A549 (cell line): ENCODE data around the gene POC1B. TPM values are rescaled to one million over a fixed set of nuclear protein-coding genes. Genes with fewer than 3 reads are reported as not detected.

Source experiments
- ATAC-seq, 2 experiments: fragments of 200-7000 bp in 1 of 2; fragments of >200 bp in 1 of 2; cut with Nextera tagmentation in 1 of 2; cut with Tn5 transposase in 1 of 2; 3 replicates each; pipeline versions ENCODE4 v1.8.0 to v1.9.1; 2018 to 2020; ENCODE audit warnings: mild to moderate bottlenecking in 1 of 2, moderate library complexity in 1 of 2
- CTCF ChIA-PET: fragments of 300-600 bp; sonication (Branson Sonifier 250); formaldehyde crosslinking; extraction: SDS; loops from one replicate; lab custom pipeline; 2021; ENCODE audit warnings: antibody characterized with exemption, inconsistent platforms; lab: Yijun Ruan, JAX
- POLR2A ChIA-PET: fragments of 350-600 bp; formaldehyde crosslinking; extraction: SDS; loops from one replicate; lab custom pipeline; 2021; ENCODE audit warnings: antibody characterized with exemption, inconsistent platforms; lab: Yijun Ruan, JAX
- DNase-seq, 2 experiments: peaks; one replicate each; pipeline versions ENCODE4 v3.0.0 to v3.0.0-alpha.2; 2011 to 2016; ENCODE audit warnings: low read depth in 1 of 2, low spot score in 1 of 2
- FAIRE-seq: peaks from 2 replicates; lab custom pipeline; 2011; peaks lifted over from hg19 to GRCh38; lab: Jason Lieb, UNC
- H3K27ac ChIP-seq, 2 experiments: fragments of >200 bp; sonication (Bioruptor Twin); formaldehyde crosslinking; 3 replicates each; pipeline ENCODE4 v1.5.1; 2016 to 2017
- H3K4me1 ChIP-seq: fragments of >200 bp; sonication (Bioruptor Twin); formaldehyde crosslinking; 3 replicates; pipeline ENCODE4 v1.6.1; 2016
- H3K4me2 ChIP-seq: fragments of >200 bp; sonication (Bioruptor Twin); formaldehyde crosslinking; 3 replicates; pipeline ENCODE4 v1.6.1; 2016
- H3K4me3 ChIP-seq: fragments of >200 bp; sonication (Bioruptor Twin); formaldehyde crosslinking; 3 replicates; pipeline ENCODE4 v1.5.1; 2016
- H3K9me3 ChIP-seq: fragments of >200 bp; sonication (Bioruptor Twin); formaldehyde crosslinking; 3 replicates; pipeline ENCODE4 v1.6.1; 2016
- BHLHE40 ChIP-seq: IDR thresholded peaks from 2 replicates; pipeline ENCODE4 v1.6.1; 2012; ENCODE audit warnings: low read depth, low read length, inconsistent platforms
- CBX2 ChIP-seq: fragments of 200-600 bp; sonication (generic); IDR thresholded peaks from 2 replicates; pipeline ENCODE4 v1.6.1; 2016; ENCODE audit warnings: low read depth, mild to moderate bottlenecking, borderline replicate concordance
- CEBPB ChIP-seq, 2 experiments: fragments of >200 bp in 1 of 2; sonication (Bioruptor Twin) in 1 of 2; formaldehyde crosslinking in 1 of 2; IDR thresholded peaks; 2 replicates each; pipeline ENCODE4 v1.6.1; 2012 to 2016
- CHD2 ChIP-seq: fragments of 150-350 bp; IDR thresholded peaks from 2 replicates; pipeline ENCODE4 v1.6.1; 2014; ENCODE audit warnings: low read length; ENCODE audit not compliant: partially characterized antibody
- EHMT2 ChIP-seq: fragments of 200-600 bp; sonication (generic); IDR thresholded peaks from 2 replicates; pipeline ENCODE4 v1.6.1; 2016; ENCODE audit warnings: antibody characterized with exemption, low read depth, mild to moderate bottlenecking, moderate library complexity
- EP300 ChIP-seq, 2 experiments: fragments of >200 bp; sonication (Bioruptor Twin); formaldehyde crosslinking; IDR thresholded peaks; 2 replicates in 1 of 2; 3 replicates in 1 of 2; pipeline ENCODE4 v1.6.1; 2016 to 2017
- FOSB ChIP-seq: fragments of 250-450 bp; sonication (Bioruptor Pico); IDR thresholded peaks from 2 replicates; pipeline ENCODE4 v1.5.0; 2020; ENCODE audit warnings: mild to moderate bottlenecking, moderate library complexity
- FOXS1 ChIP-seq: fragments of 250-450 bp; sonication (Bioruptor Pico); IDR thresholded peaks from 2 replicates; pipeline ENCODE4 v1.5.0; 2020; ENCODE audit warnings: mild to moderate bottlenecking, moderate library complexity
- HDAC2 ChIP-seq: fragments of 200-600 bp; sonication (generic); IDR thresholded peaks from 2 replicates; pipeline ENCODE4 v1.6.1; 2016
- HES2 ChIP-seq: fragments of >200 bp; sonication (Bioruptor Twin); formaldehyde crosslinking; IDR thresholded peaks from 2 replicates; pipeline ENCODE4 v1.6.1; 2016
- JUN ChIP-seq, 2 experiments: fragments of >200 bp; sonication (Bioruptor Twin); formaldehyde crosslinking; IDR thresholded peaks; 2 replicates in 1 of 2; 3 replicates in 1 of 2; pipeline ENCODE4 v1.6.1; 2016 to 2017
- KDM1A ChIP-seq: fragments of 200-600 bp; sonication (generic); IDR thresholded peaks from 2 replicates; pipeline ENCODE4 v1.6.1; 2016; ENCODE audit warnings: low read depth, mild to moderate bottlenecking
- MAZ ChIP-seq: fragments of 150-350 bp; IDR thresholded peaks from 2 replicates; pipeline ENCODE4 v1.6.1; 2014; ENCODE audit warnings: antibody characterized with exemption, low read depth, low read length, borderline replicate concordance
- MYC ChIP-seq: IDR thresholded peaks from 2 replicates; pipeline ENCODE4 v1.6.1; 2012; ENCODE audit warnings: mild to moderate bottlenecking, inconsistent platforms, low read length, improper control_type of control experiment, borderline replicate concordance
- NFE2L2 ChIP-seq: fragments of 150-350 bp; conservative IDR thresholded peaks from 2 replicates; pipeline ENCODE4 v1.6.1; 2014; ENCODE audit warnings: low read length
- NR3C1 ChIP-seq: fragments of >200 bp; sonication (Bioruptor Twin); formaldehyde crosslinking; IDR thresholded peaks from 3 replicates; pipeline ENCODE4 v1.6.1; 2017
- PHF8 ChIP-seq: fragments of 200-600 bp; sonication (generic); IDR thresholded peaks from 2 replicates; pipeline ENCODE4 v1.6.1; 2016; ENCODE audit warnings: low read depth, mild to moderate bottlenecking, antibody characterized with exemption, moderate library complexity, borderline replicate concordance
- POLR2A ChIP-seq: IDR thresholded peaks from 2 replicates; pipeline ENCODE4 v1.6.1; 2012; ENCODE audit warnings: mild to moderate bottlenecking, low read length
- RARB ChIP-seq: fragments of 250-450 bp; sonication (Bioruptor Pico); IDR thresholded peaks from 2 replicates; pipeline ENCODE4 v1.8.0; 2021; ENCODE audit warnings: mild to moderate bottlenecking, moderate library complexity
- RCOR1 ChIP-seq: fragments of 150-350 bp; IDR thresholded peaks from 2 replicates; pipeline ENCODE4 v1.6.1; 2014; ENCODE audit warnings: antibody characterized with exemption, low read length, low read depth
- RNF2 ChIP-seq: fragments of 200-600 bp; sonication (generic); IDR thresholded peaks from 2 replicates; pipeline ENCODE4 v1.6.1; 2016; ENCODE audit warnings: low read depth, mild to moderate bottlenecking, antibody characterized with exemption, moderate library complexity, borderline replicate concordance
- TFCP2L1 ChIP-seq: fragments of 250-450 bp; sonication (Bioruptor Pico); IDR thresholded peaks from 2 replicates; pipeline ENCODE4 v1.5.0; 2021; ENCODE audit warnings: mild to moderate bottlenecking
- ZC3H11A ChIP-seq: fragments of 450-650 bp; IDR thresholded peaks from 2 replicates; pipeline ENCODE4 v1.6.1; 2014; ENCODE audit warnings: antibody characterized with exemption, mild to moderate bottlenecking
- ZSCAN20 ChIP-seq: fragments of 250-450 bp; sonication (Bioruptor Pico); IDR thresholded peaks from 2 replicates; pipeline ENCODE4 v1.8.0; 2022; ENCODE audit warnings: mild to moderate bottlenecking, moderate library complexity
- WGBS: methylation state at CpG from one replicate; pipeline ENCODE4 v1.1.6; 2017; ENCODE audit errors: missing lambda C conversion rate; 5-methylcytosine and 5-hydroxymethylcytosine counted together
- polyA plus RNA-seq, 4 experiments: library from polyadenylated mRNA; depleted of rRNA in 3 of 4; stranded (reverse); fragments of >200 nt; fragmentation: RNase III in 1 of 4; extraction: RNeasy Plus Mini Kit Qiagen cat#74134 plus additional on column Dnase treatment in 1 of 4; gene quantifications; 2 replicates in 3 of 4; 3 replicates in 1 of 4; pipeline ENCODE4 v1.2.3, GENCODE V29; 2011 to 2017
- TF ChIP-seq, protein P1 (sequence below): fragments of >200 bp; sonication (Bioruptor Twin); formaldehyde crosslinking; IDR thresholded peaks from 3 replicates; pipeline ENCODE4 v1.6.1; 2016
- TF ChIP-seq, protein P2 (sequence below): fragments of 450-650 bp; IDR thresholded peaks from 2 replicates; pipeline ENCODE4 v1.6.1; 2014; ENCODE audit warnings: antibody characterized with exemption
- TF ChIP-seq, protein P3 (sequence below): IDR thresholded peaks from 2 replicates; pipeline ENCODE4 v1.6.1; 2012; ENCODE audit warnings: low read depth, borderline replicate concordance

Gene POC1B
- polyA plus RNA-seq, 2 of the 4 experiments (the other 2 are of a cell fraction), result 10.8 to 38.6 TPM

GRCh38 chr12:89379148-89379838, 146.6 kb downstream of the POC1B start (continued):
- no peak for TF ChIP-seq CEBPB (IDR thresholded peaks at IDR 0.05)
- TF ChIP-seq, protein P1, sequence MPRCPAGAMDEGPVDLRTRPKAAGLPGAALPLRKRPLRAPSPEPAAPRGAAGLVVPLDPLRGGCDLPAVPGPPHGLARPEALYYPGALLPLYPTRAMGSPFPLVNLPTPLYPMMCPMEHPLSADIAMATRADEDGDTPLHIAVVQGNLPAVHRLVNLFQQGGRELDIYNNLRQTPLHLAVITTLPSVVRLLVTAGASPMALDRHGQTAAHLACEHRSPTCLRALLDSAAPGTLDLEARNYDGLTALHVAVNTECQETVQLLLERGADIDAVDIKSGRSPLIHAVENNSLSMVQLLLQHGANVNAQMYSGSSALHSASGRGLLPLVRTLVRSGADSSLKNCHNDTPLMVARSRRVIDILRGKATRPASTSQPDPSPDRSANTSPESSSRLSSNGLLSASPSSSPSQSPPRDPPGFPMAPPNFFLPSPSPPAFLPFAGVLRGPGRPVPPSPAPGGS, result no peak

GRCh38 chr12:89376844-89377243, 149.0 kb downstream of the POC1B start:
- DNase-seq (no peak), FAIRE-seq (no peak), ATAC-seq (no peak)
- H3K4me2 ChIP-seq, result no peak overlapping the region
- 71% methylated on average over 2 of the region's 2 CpGs for WGBS
- CTCF ChIA-PET, result no interaction called here
- no peak overlapping the region for H3K4me3 ChIP-seq
- H3K4me1 ChIP-seq, result peaks cover 22% of the 10 kb centered on the region; the same call in 2 of the 3 replicates
- H3K9me3 ChIP-seq, result no peaks in the 10 kb centered on the region
- TF ChIP-seq MAZ, result no peak
- no peak for TF ChIP-seq JUN (IDR thresholded peaks at IDR 0.05)
- no peak for TF ChIP-seq NR3C1
- no peak for TF ChIP-seq PHF8
- H3K27ac ChIP-seq, result no peak overlapping the region
- POLR2A ChIA-PET, result no interaction called here

DNA sequence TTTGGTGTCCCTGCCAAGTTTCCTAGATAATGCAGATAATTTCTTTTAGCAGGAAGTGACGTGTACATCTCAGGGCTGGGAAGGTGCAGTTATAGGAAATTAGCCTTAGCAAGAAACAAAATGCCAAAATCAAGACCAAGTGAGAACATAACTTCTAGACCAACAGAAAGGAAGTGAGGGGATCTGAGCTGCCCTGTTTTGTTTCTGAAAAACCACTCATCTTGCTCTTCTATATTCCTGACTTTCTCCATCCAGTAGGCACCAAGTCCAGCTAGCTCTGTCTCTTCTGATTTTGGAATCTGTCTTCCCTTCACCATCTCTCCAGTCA, 149.7 kb downstream of the POC1B start:
- DNase-seq (no peak), ATAC-seq (no peak), FAIRE-seq (no peak)
- Histone ChIP-seq H3K4me2 (no peak overlapping the region), H3K4me3 (no peak overlapping the region), H3K9me3 (no peaks in the 10 kb centered on the region), H3K4me1 (peaks cover 22% of the 10 kb centered on the region; the same call in 2 of the 3 replicates), H3K27ac (no peak overlapping the region)
- WGBS, result 79% methylated on average over 1 of the region's 1 CpG
- ChIA-PET CTCF (no interaction called here), POLR2A (no interaction called here)
- TF ChIP-seq EHMT2 (no peak), NFE2L2 (no peak), ZSCAN20 (CRISPR knock-in tag) (no peak), ZC3H11A (no peak), FOSB (CRISPR knock-in tag) (no peak), RARB (no peak), BHLHE40 (no peak), CBX2 (no peak), CHD2 (no peak)
- TF ChIP-seq, protein P2, sequence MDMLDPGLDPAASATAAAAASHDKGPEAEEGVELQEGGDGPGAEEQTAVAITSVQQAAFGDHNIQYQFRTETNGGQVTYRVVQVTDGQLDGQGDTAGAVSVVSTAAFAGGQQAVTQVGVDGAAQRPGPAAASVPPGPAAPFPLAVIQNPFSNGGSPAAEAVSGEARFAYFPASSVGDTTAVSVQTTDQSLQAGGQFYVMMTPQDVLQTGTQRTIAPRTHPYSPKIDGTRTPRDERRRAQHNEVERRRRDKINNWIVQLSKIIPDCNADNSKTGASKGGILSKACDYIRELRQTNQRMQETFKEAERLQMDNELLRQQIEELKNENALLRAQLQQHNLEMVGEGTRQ, result no peak

GRCh38 chr12:89373763-89374572, 151.9 kb downstream of the POC1B start:
- WGBS, result 89% methylated on average over 2 of the region's 2 CpGs
- Histone ChIP-seq H3K4me3 (no peak overlapping the region), H3K4me1 (peaks cover 9% of the 10 kb centered on the region; the same call in 2 of the 3 replicates), H3K9me3 (no peaks in the 10 kb centered on the region), H3K27ac (no peak overlapping the region), H3K4me2 (no peak overlapping the region)
- no peak for FAIRE-seq
- ChIA-PET CTCF (interaction anchor here (0.6 to 1.2 kb wide), 3 partner anchors 15 to 1220 kb away, joined by 3 to 4 read pairs (median 3); no protein-coding TSS in a partner anchor), POLR2A (no interaction called here)
- no peak for DNase-seq
- ATAC-seq, result no peak
- TF ChIP-seq RARB (no peak), HDAC2 (no peak), RNF2 (no peak), HES2 (no peak), EP300 (IDR thresholded peaks at IDR 0.05) (no peak), RCOR1 (no peak), ZSCAN20 (CRISPR knock-in tag) (no peak), BHLHE40 (no peak), KDM1A (no peak), MYC (no peak), POLR2A (no peak), TFCP2L1 (CRISPR knock-in tag) (no peak), FOXS1 (CRISPR knock-in tag) (no peak)
- TF ChIP-seq, protein P3, sequence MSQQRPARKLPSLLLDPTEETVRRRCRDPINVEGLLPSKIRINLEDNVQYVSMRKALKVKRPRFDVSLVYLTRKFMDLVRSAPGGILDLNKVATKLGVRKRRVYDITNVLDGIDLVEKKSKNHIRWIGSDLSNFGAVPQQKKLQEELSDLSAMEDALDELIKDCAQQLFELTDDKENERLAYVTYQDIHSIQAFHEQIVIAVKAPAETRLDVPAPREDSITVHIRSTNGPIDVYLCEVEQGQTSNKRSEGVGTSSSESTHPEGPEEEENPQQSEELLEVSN, result no peak
- TF ChIP-seq, protein P1, result no peak
